GF-D8 (cell line): ENCODE results near the gene CNIH1.
"Not testable (repeated sequence)": the region's sequence is repeated elsewhere in the genome, so short reads cannot be mapped to it uniquely, and the experiment has no call there.

Source experiments
- DNase-seq: peaks from one replicate; lab custom pipeline; 2025; lab: John Stamatoyannopoulos, UW

CNIH1 gene

GRCh38 chr14:54467280-54467679, 26.1 kb upstream of the CNIH1 start:
- DNase-seq = no peak

GRCh38 chr14:54465654-54466053, 24.5 kb upstream of the CNIH1 start:
- DNase-seq = no peak

GRCh38 chr14:54462048-54462447, 20.9 kb upstream of the CNIH1 start:
- no peak for DNase-seq

- DNase-seq = no peak
Measured at GRCh38 chr14:54459106-54459505, 17.9 kb upstream of the CNIH1 start.

GRCh38 chr14:54458536-54458935, 17.4 kb upstream of the CNIH1 start:
- not testable (repeated sequence) for DNase-seq

GRCh38 chr14:54457609-54457996, 16.4 kb upstream of the CNIH1 start:
- DNase-seq = no peak

GRCh38 chr14:54456820-54457608, 15.8 kb upstream of the CNIH1 start:
- DNase-seq = not testable (repeated sequence)

- no peak for DNase-seq
Measured at GRCh38 chr14:54455363-54455762, 14.2 kb upstream of the CNIH1 start.

GRCh38 chr14:54453990-54454389, 12.8 kb upstream of the CNIH1 start:
- not testable (repeated sequence) for DNase-seq

GRCh38 chr14:54453252-54453651, 12.1 kb upstream of the CNIH1 start:
- no peak for DNase-seq

- no peak for DNase-seq
Measured at GRCh38 chr14:54451961-54452360, 10.8 kb upstream of the CNIH1 start.

GRCh38 chr14:54451121-54451601, 10.0 kb upstream of the CNIH1 start:
- DNase-seq = no peak

- peak; percentile 6 for DNase-seq
Measured at GRCh38 chr14:54450535-54450934, 9.4 kb upstream of the CNIH1 start.

GRCh38 chr14:54447231-54447692, 6.1 kb upstream of the CNIH1 start:
- peak; percentile 90 for DNase-seq

GRCh38 chr14:54446161-54446693, 5.1 kb upstream of the CNIH1 start:
- peak; percentile 70 for DNase-seq

GRCh38 chr14:54444681-54445080, 3.5 kb upstream of the CNIH1 start:
- no peak for DNase-seq

GRCh38 chr14:54443981-54444380, 2.8 kb upstream of the CNIH1 start:
- DNase-seq = no peak

- DNase-seq = not testable (repeated sequence)
Measured at GRCh38 chr14:54442961-54443360, 1.8 kb upstream of the CNIH1 start.

GRCh38 chr14:54440476-54440872, 700 bp downstream of the CNIH1 start:
- no peak for DNase-seq

- no peak for DNase-seq
Measured at GRCh38 chr14:54440037-54440436, 1.1 kb downstream of the CNIH1 start.

- DNase-seq = no peak
Measured at GRCh38 chr14:54438703-54439102, 2.5 kb downstream of the CNIH1 start.

- not testable (repeated sequence) for DNase-seq
Measured at GRCh38 chr14:54437954-54438353, 3.2 kb downstream of the CNIH1 start.

- DNase-seq = no peak
Measured at GRCh38 chr14:54435500-54435981, 5.6 kb downstream of the CNIH1 start.
